WI38 (cell line): Measurements from ENCODE around the gene HERPUD1.

Experiments used
- H3K4me3 ChIP-seq: 2 replicates; pipeline ENCODE4 v1.5.1; 2011; ENCODE audit warnings: low read depth, mild to moderate bottlenecking, control low read depth, low read length
- TF ChIP-seq, protein P1 (sequence below): IDR thresholded peaks from 2 replicates; pipeline ENCODE4 v1.5.1; 2012; ENCODE audit warnings: low read depth, mild to moderate bottlenecking, control low read depth, low read length

The HERPUD1 gene

GRCh38 chr16:56897026-56897799 is 34.7 kb upstream of the HERPUD1 start:
- H3K4me3 ChIP-seq: no peak overlapping the region
- TF ChIP-seq, protein P1, sequence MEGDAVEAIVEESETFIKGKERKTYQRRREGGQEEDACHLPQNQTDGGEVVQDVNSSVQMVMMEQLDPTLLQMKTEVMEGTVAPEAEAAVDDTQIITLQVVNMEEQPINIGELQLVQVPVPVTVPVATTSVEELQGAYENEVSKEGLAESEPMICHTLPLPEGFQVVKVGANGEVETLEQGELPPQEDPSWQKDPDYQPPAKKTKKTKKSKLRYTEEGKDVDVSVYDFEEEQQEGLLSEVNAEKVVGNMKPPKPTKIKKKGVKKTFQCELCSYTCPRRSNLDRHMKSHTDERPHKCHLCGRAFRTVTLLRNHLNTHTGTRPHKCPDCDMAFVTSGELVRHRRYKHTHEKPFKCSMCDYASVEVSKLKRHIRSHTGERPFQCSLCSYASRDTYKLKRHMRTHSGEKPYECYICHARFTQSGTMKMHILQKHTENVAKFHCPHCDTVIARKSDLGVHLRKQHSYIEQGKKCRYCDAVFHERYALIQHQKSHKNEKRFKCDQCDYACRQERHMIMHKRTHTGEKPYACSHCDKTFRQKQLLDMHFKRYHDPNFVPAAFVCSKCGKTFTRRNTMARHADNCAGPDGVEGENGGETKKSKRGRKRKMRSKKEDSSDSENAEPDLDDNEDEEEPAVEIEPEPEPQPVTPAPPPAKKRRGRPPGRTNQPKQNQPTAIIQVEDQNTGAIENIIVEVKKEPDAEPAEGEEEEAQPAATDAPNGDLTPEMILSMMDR: no peak

GRCh38 chr16:56898847-56899246 is 33.1 kb upstream of the HERPUD1 start:
- no peak overlapping the region for H3K4me3 ChIP-seq
- TF ChIP-seq, protein P1: no peak

- TF ChIP-seq, protein P1: no peak
These were observed 28.1 kb upstream of the HERPUD1 start for GRCh38 chr16:56903866-56904265.

DNA sequence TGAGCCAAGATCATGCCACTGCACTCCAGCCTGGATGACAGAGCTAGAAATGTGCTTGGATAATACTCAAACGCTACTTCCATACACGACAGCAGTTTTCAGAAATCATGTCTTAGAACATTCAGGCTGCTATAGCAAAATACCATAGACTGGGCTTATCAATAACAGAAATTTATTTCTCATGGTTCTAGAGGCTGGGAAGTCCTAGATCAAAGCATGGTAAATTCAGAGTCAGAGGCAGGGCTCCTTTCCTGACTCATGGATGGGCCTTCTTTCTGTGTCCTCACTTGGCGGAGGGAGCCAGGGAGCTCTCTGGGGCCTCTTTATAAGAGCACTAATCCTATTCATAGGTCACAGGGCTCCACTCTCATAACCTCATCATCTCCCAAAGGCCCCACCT is 24.5 kb upstream of the HERPUD1 start:
- H3K4me3 ChIP-seq: no peak overlapping the region
- TF ChIP-seq, protein P1: no peak

More at GRCh38 chr16:56903866-56904265, 28.1 kb upstream of the HERPUD1 start:
- no peak overlapping the region for H3K4me3 ChIP-seq

DNA sequence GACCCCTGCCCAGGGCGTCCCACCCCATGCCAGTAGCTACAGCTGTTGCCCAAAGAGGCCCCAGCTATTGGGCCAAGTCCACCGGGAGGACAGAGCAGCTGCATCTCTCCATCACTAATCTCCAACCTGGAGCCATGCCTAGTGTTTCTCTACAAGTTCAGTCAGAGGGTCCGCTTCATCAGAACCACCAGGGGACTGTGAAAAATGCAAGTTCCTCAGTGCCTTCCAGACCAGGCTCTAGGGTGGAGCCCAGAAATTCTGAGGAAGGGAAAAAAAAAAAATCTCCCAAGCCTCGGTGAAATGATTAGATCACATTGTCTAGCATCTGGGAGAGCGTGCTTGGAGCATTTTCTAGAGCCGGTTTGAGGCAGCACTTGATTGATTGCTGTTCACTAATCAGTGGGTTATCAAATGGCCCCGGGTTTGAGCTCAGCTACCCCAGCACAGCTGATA is 22.4 kb upstream of the HERPUD1 start:
- TF ChIP-seq, protein P1: no peak
- no peak overlapping the region for H3K4me3 ChIP-seq

DNA sequence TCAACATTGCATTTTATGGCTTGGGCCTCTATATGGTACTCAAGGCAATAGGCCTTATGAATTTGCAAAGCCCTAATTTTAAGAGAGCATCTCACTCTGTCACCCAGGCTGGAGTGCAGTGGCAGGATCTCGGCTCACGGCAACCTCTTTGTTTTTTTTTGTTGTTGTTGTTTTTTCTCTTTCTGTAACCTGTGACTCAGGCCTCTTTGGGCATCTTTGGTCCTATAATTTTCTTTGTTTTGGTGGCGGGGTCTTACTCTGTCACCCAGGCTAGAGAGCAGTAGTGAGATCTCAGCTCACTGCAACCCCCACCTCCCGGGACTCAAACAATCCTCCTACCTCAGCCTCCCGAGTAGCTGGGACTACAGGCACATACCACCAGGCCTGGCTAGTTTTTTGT is 21.8 kb upstream of the HERPUD1 start:
- TF ChIP-seq, protein P1: no peak
- no peak overlapping the region for H3K4me3 ChIP-seq
